Duodenal mucosa (tissue), 2 donors: ENCODE measurements around the gene METTL16.

Source experiments
- H3K27ac ChIP-seq: one replicate; pipeline ENCODE4 v1.7.0; 2013; ENCODE audit warnings: low read depth, low read length
- H3K27me3 ChIP-seq, 2 donors: one replicate each; pipeline ENCODE4 v1.7.0; 2013; ENCODE audit warnings: low read length in 2 of 2, control low read depth in 1 of 2; ENCODE audit not compliant: insufficient read depth in 2 of 2, control insufficient read depth in 1 of 2
- H3K36me3 ChIP-seq, 2 donors: one replicate each; pipeline ENCODE4 v1.7.0; 2013; ENCODE audit warnings: low read length in 2 of 2, control low read depth in 1 of 2; ENCODE audit not compliant: insufficient read depth in 2 of 2, control insufficient read depth in 1 of 2
- H3K4me1 ChIP-seq, 2 donors: one replicate each; pipeline ENCODE4 v1.7.0; 2013; ENCODE audit warnings: low read length in 2 of 2, control low read depth in 1 of 2; ENCODE audit not compliant: insufficient read depth in 2 of 2, control insufficient read depth in 1 of 2
- H3K4me3 ChIP-seq, 2 donors: one replicate each; pipeline ENCODE4 v1.7.0; 2013; ENCODE audit warnings: low read length in 2 of 2, low read depth in 1 of 2
- H3K9ac ChIP-seq, 2 donors: one replicate each; pipeline ENCODE4 v1.7.0; 2013; ENCODE audit warnings: low read length in 2 of 2, low read depth in 1 of 2
- H3K9me3 ChIP-seq, 2 donors: one replicate each; pipeline ENCODE4 v1.7.0; 2013; ENCODE audit warnings: low read length in 2 of 2, control low read depth in 1 of 2; ENCODE audit not compliant: control insufficient read depth in 1 of 2

The METTL16 gene

DNA sequence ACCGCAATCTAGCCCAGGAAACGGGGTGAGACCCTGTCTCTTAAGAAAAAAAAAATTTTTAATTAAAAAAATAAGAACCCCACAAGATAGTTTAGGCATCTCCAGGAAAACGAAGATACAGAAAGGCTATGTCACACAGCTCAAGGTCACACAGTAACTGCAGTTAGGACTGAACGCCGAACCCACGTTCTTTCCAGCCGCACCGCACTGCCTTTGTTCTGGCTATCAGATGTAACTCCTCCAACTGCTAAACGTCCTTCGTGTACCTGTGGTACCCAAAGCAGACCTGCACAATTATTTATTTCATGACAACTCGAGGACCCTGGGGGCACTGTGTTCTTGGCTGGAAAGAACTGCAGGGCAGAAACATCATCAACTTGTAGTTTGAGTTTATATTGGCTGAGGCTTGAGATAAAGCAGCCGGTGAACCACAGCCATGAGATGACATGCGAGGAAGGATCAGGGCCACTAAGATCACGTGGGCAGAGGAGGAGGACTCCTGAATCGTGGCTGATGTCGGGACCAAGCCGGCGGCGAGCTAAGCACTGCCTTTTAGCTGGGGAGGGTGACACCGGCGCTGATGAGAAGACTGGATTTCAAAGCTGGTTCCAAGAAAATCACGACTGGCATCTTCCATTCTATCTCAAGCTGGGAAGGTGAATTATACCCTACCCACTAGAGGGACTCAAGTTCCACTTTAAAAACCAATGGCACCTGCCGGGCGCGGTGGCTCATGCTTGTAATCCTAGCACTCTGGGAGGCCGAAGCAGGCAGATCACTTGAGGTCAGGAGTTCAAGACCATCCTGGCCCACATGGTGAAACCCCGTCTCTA lies 90.2 kb downstream of the METTL16 start:
- H3K4me3 ChIP-seq: no peak overlapping the region
- peaks cover 0 to 3% of the 10 kb centered on the region in 2 donors for H3K4me1 ChIP-seq
- H3K27me3 ChIP-seq: no peaks in the 10 kb centered on the region
- no peaks in the 10 kb centered on the region for H3K9me3 ChIP-seq
- peaks cover 8 to 49% of the 10 kb centered on the region in 2 donors for H3K36me3 ChIP-seq
- no peak overlapping the region for H3K27ac ChIP-seq
- no peak overlapping the region for H3K9ac ChIP-seq

DNA sequence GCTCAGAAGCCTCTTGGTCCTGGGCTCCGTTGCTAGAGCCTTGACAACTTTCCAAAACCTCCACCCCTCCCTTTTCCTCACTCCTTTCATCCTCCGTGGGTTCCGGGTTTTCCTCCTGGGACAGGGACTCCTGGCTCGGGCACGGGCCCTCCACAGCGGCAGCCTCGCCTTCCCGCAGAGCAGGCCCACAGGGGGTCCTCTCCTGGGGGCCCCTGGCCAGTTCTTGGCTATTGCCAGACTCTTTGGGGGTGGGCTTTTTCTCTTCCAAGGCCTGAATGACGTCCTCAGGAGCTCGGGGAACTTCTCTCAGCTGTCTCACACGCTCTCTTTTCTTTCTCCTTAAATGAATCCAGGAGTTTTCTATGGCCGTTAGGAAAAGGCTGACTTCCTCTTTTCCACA lies 91.5 kb downstream of the METTL16 start:
- no peaks in the 10 kb centered on the region for H3K27me3 ChIP-seq
- peaks cover 8 to 46% of the 10 kb centered on the region in 2 donors for H3K36me3 ChIP-seq
- H3K4me3 ChIP-seq: no peak overlapping the region
- peaks cover 0 to 3% of the 10 kb centered on the region in 2 donors for H3K4me1 ChIP-seq
- no peaks in the 10 kb centered on the region for H3K9me3 ChIP-seq
- no peak overlapping the region for H3K9ac ChIP-seq
- H3K27ac ChIP-seq: no peak overlapping the region

DNA sequence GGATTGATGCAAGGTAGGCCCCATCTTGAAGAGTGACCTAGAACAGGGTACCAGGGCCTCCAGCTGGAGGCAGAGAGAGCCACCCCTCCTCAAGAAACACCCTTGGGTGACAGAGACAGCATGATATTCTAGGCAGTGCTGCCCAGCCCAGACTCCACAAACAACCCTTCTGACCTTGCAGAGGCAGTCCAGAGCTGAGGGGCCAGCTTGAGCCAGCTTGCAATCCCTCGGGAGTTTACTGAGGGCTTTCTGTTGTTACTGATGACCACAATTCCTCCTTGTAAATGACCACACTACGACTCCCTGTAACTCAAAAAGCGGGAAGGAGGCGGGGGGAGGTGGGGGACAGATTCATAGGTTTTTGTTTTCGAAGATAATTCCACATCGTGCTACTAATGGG lies 92.2 kb downstream of the METTL16 start:
- H3K4me3 ChIP-seq: no peak overlapping the region
- H3K27ac ChIP-seq: no peak overlapping the region
- peaks cover 0 to 3% of the 10 kb centered on the region in 2 donors for H3K4me1 ChIP-seq
- no peak overlapping the region for H3K9ac ChIP-seq
- H3K36me3 ChIP-seq: peaks cover 15 to 51% of the 10 kb centered on the region in 2 donors
- H3K9me3 ChIP-seq: no peaks in the 10 kb centered on the region
- H3K27me3 ChIP-seq: no peaks in the 10 kb centered on the region

DNA sequence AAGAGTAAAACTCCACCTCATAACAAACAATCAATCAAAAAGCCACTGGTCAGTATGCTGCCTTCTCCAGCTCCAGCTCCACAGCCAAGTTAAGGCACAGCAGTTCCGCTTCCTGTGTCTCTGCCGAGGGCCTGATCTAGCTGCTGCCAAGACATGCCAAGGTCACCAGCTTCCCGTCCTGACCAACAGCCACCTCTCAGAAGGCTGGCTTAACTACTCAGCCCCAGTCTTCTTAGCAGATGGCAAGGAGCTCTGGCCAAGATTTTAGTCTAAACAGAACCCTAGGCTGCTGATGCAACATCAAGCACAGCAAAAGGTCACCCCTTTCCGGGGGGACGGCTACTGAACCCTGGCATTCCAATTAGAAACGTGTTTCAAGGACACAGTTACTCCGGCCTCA lies 93.1 kb downstream of the METTL16 start:
- peaks cover 22 to 59% of the 10 kb centered on the region in 2 donors for H3K36me3 ChIP-seq

DNA sequence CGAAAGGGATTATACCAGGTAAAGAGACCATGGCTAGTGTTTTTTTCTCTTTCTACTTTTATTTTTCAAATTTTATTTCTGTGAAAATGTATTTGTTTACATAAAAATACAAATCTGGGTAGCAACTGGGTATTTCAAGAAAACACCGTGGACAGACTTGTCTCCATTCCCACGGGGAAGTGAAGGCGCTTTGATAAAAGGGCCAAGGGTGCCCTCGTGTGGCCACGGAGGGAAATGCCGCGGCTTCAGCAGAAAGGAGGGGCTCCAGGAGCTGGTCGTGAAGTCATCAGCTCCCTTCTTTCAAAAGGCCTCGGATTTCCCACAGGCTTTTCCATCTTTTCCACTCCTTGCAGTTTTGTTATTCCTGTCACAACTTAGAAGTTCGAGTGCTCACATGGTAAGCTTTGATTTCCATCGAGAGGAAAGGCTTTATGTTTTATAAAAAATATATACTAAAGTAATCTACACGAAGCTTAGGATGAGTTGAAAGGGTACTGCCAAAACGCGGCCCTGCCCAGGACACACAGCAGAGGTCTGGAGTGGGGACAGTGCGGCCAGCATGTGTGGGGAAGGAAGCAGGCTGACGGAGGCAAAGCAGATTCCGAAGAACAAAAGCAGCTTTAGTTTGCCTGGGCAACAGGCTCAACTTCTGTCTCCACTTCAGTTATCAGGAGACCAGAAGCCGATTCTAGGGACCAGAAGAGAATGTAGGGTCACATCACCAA lies 95.5 kb downstream of the METTL16 start:
- H3K9ac ChIP-seq: no peak overlapping the region

More for the DNA sequence above, 93.1 kb downstream of the METTL16 start:
- no peaks in the 10 kb centered on the region for H3K9me3 ChIP-seq
- H3K27ac ChIP-seq: peak overlapping the region; percentile 36
- H3K9ac ChIP-seq: no peak overlapping the region
- no peaks in the 10 kb centered on the region for H3K27me3 ChIP-seq
- peaks cover 0 to 3% of the 10 kb centered on the region in 2 donors for H3K4me1 ChIP-seq
- no peak overlapping the region for H3K4me3 ChIP-seq

DNA sequence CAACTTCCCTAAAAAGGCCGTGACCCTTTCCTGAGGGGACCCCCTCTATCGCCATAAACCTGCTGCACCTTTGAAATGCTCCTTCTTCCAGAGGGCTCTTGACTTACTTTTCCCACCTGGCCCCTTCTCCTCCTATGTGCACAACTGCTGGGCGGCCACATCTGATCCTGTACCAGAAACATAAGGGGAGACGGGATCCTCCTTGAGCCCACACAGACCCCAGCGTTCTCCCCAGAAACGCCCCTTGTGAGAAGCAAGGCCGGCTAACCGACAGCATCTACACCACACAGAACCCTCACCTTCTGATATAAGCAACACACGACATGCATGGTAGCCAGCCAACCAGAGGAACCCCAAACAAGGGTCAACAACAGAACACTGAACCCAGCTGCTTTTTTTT lies 96.6 kb downstream of the METTL16 start:
- Histone ChIP-seq H3K36me3 (peaks cover 20 to 44% of the 10 kb centered on the region in 2 donors), H3K9me3 (no peaks in the 10 kb centered on the region), H3K9ac (no peak overlapping the region), H3K27ac (no peak overlapping the region), H3K4me3 (no peak overlapping the region), H3K4me1 (peaks cover 0 to 3% of the 10 kb centered on the region in 2 donors), H3K27me3 (no peaks in the 10 kb centered on the region)

More for the DNA sequence above, 95.5 kb downstream of the METTL16 start:
- peaks cover 22 to 54% of the 10 kb centered on the region in 2 donors for H3K36me3 ChIP-seq
- no peak overlapping the region for H3K27ac ChIP-seq
- no peak overlapping the region for H3K4me3 ChIP-seq
- H3K4me1 ChIP-seq: peaks cover 0 to 3% of the 10 kb centered on the region in 2 donors
- no peaks in the 10 kb centered on the region for H3K9me3 ChIP-seq
- no peaks in the 10 kb centered on the region for H3K27me3 ChIP-seq

DNA sequence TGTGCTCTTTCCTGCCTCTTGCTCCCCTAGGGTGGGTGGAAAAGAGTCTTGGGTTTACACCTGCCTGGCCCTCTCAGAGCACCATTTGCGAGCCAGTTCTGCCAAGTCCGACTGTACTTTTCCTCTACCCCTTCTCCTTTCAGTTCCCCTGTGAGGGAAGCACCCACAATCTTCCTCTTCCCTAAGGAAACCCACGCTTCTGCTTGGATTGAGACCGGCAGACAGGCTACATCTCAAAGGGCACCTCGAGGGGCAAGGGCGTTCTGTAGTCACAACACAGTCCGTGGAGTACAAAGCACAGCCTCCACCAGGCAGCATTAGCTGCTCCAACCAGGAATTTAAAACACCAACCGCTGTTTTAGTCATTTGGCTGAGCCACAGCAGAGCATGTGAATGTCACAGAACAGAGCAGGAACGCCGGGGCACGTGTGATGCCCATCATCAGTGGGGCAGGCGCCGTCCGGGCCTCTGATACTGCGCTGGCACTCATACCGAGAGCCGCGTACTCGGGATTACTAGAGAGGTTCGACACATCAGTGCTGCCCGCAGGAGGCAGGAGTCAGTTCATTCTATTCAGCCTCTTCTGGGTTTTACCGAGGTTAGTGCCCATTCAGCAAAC lies 97.1 kb downstream of the METTL16 start:
- H3K27ac ChIP-seq: no peak overlapping the region

DNA sequence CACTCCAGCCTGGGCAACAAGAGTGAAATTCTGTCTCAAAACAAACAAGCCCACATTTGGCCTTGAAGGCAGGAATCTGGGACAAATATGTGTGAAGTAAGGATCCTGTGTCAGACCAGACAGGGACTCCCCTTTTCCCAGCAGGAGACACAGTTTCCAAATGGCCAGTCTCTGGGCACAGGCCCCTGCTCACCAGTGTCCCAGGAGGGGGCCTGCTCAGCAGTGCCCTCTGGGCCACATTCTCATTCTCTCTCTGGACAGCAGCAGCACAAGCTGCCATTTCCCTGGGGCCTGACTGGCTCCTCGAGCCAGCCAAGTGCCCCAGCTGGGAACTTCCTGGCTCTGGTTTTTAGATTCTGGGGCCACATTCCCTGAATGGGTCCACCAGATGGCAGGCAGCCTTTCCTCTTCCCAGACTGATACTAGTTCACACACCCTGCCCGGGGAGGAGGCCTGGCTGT lies 99.1 kb downstream of the METTL16 start:
- no peak overlapping the region for H3K4me3 ChIP-seq
- H3K9me3 ChIP-seq: no peaks in the 10 kb centered on the region
- H3K36me3 ChIP-seq: peaks cover 14 to 20% of the 10 kb centered on the region in 2 donors
- H3K4me1 ChIP-seq: peaks cover 4% of the 10 kb centered on the region in 2 donors
- no peaks in the 10 kb centered on the region for H3K27me3 ChIP-seq
- no peak overlapping the region for H3K9ac ChIP-seq
- no peak overlapping the region for H3K27ac ChIP-seq

More for the DNA sequence above, 97.1 kb downstream of the METTL16 start:
- H3K4me3 ChIP-seq: no peak overlapping the region
- peaks cover 0 to 3% of the 10 kb centered on the region in 2 donors for H3K4me1 ChIP-seq
- H3K36me3 ChIP-seq: peaks cover 18 to 39% of the 10 kb centered on the region in 2 donors
- no peaks in the 10 kb centered on the region for H3K27me3 ChIP-seq
- H3K9me3 ChIP-seq: no peaks in the 10 kb centered on the region
- H3K9ac ChIP-seq: no peak overlapping the region

DNA sequence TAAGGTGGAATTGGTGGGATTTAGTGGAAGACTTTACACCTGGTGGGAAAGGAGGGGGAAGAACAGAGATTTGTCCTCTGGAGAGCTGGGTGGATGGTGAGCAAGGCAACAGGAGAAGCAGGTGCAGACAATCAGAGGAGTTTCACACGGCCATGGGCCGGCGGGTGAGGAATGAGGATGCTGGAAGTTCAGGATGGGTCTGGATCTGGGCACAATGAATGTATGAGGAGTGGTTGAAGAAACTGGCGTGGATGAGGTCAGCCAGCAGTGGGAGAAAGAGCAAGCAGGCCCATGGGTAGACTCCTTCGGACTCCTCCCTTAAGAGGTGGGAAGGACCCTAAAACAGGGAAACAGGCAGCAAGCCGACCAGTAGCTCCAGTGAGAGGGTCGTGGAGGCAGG lies 100.7 kb downstream of the METTL16 start:
- Histone ChIP-seq H3K27ac (no peak overlapping the region), H3K4me3 (no peak overlapping the region), H3K27me3 (no peaks in the 10 kb centered on the region), H3K9me3 (no peaks in the 10 kb centered on the region), H3K4me1 (peaks cover 16 to 18% of the 10 kb centered on the region in 2 donors), H3K9ac (no peak overlapping the region), H3K36me3 (peaks cover 14 to 15% of the 10 kb centered on the region in 2 donors)
